NOMO-1 (cell line): ENCODE measurements around the gene UTP11.
"Not testable (repeated sequence)": the region's sequence is repeated elsewhere in the genome, so short reads cannot be mapped to it uniquely, and the experiment has no call there.

Experiments
- DNase-seq, 2 experiments: peaks; one replicate each; lab custom pipeline; 2025; ENCODE audit not compliant: unreplicated experiment in 2 of 2; lab: John Stamatoyannopoulos, UW

UTP11 gene

DNA sequence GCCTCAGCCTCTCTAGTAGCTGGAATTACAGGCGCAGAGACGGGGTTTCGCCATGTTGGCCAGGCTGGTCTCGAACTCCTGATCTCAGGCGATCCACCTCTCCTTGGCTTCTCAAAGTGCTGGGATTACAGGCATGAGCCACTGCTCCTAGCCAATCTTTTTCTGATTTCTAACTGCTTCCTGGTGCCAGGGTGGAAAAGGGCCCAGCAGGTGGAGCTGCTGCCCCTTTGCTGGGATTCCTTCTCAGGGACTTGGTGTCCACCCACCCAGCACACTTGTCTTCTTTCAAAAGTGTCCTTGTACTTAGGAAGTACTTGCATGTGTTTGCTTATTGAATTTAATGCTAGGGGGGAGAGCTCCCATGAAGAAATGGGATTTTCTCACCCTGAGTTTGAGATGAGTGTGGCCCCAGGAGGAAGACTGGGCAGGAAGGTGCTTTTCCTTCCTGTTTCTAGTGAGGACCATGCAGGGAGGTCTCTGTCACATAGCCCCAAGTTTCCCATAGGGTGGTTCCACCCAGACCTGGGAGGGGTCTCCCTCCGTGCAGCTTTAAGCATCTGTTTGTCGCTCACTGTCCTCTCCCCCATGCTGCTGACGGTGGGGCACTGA, 14.2 kb downstream of the UTP11 start:
- DNase-seq, result peak in 1 of 2 experiments; percentile 37

DNA sequence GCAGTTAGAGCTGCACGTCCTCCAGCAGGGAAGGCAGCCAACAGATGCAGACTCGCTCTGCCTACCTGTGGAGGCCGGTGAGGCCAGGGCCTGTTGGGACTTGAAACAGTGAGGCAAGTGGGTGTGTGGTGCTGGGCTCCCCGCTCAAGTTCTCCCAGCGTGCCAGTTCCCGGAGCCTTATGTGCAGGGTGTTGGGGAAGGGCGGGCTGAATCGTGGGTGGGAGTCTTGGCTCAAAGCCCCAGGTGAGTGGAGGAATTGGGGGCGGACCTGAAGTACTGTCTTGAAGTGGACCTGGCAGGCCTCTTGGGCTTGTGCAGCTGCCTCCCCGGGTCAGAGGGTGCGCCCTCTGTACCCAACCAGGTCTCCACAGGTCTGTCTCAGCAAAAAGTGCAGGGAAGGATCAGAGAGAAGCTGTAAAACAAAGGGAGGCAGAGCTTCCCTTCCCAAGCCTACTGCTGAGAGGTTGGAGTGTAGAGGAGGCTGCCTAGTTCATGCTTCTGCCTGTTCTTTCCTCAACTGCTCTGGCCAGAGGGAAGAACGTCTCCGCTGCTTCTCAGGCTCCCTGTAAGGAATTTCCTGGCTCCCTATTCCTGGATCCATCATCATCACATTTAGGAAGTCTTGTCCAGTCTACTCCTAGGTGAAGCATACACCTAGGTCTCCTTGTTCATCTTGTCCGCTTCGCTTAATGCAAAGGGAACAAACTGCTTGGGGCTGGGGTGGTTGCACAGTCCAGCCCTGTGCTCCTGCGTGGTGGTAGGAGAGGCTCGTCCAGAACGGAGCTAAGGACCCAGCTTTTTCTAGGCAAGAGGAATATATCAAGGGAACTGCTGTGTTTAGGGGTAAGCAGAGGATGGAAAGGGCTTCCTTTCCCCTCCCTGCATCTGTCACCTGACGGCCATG, 14.9 kb downstream of the UTP11 start:
- no peak for DNase-seq

DNA sequence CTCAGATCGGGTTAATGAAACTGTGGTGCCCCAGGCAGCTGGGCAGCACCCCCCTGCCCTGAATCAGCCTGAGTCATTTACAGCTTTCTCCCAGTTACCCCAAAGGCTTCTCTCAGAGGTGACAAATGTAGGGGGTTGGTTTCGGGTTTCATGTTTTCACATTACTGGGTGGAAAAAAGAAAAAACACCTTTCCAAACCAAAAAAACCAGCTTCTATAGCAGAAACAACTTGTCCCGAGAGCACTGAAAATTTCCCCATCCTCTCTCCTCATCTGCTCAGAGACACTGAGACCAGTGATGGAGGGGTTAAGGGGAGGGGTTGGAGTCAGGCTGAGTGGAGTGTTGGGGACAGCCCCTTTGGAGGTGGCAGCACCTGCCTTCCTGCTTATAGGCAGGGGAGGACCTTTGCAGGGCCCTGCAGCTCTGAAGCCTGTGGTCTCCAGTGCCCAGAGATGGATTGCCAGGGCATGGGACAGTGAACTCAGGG, 15.6 kb downstream of the UTP11 start:
- DNase-seq, result no peak

DNA sequence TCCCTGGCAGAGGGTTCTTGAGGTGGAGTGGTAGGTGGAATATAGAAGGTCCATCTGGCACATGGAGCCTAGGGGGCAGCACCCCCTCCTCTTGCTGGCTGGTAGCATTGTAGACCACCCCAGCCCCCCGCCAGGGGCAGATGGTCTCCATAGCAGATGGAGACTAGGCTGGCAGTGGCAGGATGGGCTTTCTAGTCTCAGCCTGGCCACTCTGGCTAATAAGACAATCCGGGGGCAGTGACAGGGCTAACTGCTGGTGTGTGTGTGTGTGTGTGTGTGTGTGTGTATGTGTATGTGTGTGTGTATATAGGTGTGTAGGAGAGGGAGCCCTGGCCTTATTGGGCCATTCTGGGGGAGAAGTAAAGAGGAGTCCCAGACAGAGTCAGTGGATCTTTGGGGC, 16.1 kb downstream of the UTP11 start:
- no peak for DNase-seq

DNA sequence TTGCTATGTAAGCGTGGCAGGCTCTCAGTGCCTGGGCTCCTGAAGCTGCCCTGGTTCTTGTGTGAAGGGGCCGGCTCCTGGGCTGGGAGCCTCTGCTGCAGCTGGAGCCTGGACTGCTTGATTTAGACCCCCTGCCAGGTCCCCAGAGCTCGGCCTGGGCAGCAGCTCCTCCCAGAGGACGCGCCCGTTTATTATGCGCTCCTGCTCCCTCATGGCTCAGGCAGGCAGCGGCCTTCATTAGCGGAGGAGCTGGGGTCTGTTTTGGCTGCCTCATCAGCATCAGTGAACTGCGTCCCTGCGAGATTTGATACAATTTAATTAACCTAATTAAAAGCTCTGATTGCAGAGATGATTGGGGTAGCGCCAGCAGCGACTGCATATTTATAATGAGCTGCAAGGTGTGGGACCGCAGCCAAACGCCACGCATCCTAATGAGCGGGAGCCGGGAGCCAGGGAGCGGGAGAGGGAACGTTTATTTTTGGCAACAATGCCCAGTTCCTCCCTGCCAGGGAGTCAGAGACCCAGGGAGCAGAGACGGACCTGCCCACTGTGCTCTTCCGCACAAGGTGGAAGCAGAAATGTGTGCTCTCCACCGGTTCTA, 16.6 kb downstream of the UTP11 start:
- no peak for DNase-seq

DNA sequence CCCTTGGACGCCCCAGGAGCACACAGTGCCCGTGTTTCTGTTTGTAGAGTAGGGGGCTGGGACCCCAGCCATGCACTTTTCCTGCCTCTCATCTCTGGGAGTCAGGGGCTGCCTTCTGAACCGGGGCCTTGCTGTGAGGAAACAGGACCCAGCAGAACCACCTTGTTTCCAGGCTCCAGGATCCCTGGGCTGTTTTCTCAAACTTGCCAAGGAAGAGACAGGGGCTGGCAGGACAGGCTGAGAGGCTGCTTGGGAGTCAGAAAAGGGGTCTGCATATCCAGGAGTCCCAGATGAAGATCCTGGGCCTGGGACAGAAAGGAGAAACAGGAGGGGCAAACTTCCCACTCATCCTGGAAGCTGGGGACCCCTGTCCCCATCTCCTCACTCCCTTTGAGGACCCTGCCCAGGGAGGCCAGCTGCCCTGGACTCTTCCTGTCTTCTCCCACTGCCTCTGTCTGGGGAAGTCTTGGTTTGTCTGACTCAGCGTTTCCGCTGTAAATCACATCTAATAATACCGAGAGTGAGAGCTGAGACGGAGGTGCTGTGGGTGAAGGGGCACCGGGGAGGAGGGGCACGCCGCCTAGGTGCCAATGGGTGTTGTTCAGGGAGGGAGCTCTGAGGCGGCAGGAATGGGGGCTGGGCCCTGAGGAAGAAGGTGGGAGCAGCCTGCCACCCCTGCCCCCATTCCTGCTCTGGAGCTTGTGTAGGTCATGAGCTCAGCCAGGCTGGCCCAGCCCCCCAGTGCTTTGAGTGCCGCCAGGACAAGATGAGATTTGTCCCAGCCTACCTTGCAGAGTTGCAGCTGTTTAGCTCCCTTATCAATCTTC, 17.4 kb downstream of the UTP11 start:
- DNase-seq, result peak; percentile 41 to 67

DNA sequence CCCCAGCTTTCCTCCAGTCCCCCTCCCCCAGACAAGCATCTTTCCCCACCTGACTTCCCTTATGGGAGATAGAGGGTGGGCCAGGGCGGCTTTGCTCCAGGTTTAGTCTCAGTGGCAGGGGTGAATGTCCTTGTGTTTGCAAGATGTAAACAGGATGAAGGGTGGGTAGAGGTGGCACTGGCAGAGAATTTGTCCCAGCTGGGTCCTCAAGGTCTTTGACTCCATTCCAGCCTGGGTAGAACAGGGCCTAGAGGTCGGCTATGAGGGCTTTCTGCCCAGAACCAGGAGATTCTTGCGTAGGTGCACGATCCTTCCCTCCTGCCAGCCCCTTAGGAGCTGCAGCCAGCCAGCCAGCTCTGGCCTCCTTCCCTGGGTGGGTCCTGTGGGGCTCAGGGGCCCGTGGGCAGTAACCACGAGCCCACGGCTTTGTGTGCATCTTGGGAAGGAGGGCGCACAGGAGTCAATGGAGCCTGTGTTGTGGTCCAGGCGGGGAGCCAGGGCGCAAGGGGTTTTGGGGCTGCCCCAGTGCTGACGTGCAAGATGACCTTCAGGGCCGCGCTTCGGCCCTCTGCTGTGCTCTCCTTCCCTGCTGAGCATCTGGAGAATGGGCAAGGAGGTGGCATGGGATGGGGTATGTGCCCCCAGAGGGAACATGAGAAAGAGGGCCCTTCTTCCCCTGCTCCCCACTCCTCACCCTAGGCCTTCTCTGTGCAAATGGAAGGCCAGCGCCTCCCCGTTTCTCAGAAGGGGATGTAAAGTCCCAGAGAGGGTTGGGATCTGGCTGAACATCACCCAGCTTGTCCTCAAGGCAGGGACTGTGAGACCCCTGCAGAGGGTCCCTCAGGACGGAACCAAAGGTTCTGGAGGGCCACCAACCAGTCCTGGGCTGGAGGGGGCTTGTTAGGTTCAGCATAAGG, 18.3 kb downstream of the UTP11 start:
- no peak for DNase-seq

DNA sequence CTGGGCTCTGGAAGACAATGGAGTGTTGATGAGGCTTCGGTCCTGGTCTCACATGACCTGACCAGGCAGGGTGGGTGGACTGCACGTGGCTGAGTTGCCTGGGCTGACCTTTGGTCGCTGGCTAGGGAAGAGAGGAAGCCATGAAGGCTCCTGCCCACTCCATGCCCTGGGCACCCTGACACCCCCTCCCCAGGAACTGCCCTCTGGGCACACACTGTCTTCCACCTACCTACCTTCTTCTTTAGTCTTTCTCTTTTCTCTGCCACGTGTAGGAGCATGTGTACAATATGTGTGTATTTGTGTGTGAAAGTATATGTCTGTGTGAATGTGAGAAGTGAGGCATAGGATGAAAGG, 19.0 kb downstream of the UTP11 start:
- DNase-seq, result no peak

DNA sequence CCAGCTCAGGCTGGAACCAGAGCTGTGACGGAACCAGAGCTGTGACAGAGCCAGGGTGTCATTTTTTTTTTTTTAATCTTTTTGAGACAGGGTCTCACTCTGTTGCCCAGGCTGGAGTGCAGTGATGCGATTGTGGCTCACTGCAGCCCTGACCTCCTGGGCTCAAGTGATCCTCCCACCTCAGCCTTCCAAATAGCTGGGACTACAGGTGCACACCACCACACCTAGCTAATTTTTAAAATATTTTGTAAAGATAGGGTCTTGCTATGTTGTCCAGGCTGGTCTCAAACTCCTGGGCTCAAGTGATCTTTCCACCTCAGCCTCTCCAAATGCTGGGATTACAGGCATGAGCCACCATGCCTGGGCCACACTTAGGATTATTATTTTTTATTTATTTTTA, 20.5 kb downstream of the UTP11 start:
- not testable (repeated sequence) for DNase-seq

DNA sequence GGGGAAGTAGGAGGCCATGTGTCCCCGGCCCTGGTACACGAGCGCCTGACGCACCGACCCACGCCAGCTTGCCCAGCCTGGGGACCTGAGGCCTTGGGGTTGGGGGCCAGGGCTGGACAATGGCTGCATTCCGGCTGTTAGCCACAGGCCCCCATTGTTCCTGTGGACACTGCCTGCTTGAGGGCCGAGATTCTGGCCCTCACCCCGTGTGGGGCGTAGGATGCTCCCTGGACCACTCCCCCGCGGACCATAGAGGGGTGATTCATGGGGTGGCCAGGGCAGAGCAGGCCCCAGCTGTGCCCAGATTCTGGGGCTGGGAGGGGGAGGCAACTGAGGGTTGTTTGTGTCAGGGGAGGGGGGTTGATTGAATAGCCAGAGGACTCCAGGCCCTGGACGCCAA, 22.3 kb downstream of the UTP11 start:
- DNase-seq, result no peak

DNA sequence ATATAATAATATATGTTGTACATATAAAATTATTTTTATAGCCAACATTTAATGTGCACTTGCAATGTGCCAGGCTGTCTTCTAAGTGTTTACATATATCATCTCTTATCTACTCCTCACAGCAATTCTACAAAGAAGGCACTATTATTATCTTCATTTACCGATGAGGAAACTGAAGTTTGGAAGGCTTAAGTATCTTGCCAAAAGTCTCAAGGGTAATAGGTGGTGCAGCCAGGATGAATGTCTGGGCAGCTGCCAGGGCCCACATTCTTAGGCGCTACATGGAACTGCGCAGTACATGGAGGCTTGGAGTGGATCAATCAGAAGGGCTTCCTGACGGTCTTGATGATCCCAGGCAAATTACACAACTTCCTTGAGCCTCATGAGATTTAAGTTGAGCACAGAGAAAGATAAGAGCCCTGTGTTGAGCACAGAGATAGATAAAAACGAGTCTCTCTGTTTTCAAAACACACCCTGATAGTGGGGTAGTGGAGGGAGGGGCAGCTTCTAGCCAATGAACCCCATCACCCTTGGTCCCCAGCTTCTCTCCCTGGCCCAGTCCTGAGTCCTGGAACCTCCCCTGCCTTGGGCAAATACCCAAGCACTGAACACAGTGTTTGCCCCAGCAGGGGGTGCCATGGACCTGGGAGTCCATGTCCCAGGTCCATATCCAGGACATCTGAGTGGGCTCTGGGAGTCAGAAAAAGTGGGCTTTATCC, 24.8 kb downstream of the UTP11 start:
- DNase-seq, result no peak

DNA sequence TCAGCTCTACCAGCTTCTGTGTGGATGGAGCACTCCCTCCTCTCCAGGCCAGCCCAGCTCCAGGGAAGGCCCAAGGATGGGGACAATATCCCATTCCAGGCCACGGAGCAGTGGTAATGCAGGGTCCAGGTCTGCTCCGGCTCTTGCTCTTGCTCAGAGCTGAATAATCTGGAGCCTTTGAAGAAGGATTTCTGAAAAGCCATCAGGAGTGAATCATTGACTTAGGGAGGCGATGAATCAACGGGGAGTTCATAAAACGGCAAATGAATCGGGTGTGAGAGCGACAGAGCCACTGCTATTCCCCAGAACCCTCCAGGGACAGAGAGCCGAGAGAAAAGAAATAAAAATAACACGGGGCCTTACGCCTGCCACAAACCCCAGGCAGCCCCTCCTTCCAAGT, 26.3 kb downstream of the UTP11 start:
- no peak for DNase-seq

DNA sequence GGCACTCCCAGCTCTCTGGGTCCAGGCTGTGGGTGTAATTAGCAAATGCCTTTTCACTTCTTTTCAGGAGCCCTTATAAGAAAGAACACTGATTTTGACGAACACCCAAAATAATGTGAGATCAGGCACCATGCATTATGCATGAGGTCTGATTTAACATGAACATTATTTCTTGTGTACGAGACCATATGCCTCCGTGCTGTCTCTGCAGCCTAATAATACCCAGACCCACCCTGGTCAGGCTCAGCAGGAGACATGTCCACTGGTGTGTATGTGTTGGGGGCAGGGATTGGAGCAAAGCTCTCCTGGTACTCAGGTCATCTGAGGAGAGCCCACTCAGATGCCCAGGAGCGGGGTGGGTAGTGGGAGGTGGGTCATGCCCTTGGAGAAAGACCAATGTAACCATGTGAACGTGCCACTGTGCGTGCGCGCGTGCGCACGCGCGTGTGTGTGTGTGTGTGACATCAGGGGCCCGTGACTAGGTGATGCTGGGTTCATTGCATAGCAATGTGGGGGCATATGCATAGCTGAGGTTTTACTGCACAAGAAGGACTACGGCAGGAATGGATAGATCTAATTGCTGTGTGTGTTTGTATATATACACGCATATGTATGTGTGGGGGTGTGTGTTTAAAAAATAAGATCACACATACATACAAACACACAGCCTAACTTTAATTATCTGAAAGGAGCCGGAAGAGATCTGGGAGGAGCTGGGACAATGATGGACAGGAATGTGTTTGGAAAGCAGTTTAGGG, 27.0 kb downstream of the UTP11 start:
- DNase-seq, result no peak

DNA sequence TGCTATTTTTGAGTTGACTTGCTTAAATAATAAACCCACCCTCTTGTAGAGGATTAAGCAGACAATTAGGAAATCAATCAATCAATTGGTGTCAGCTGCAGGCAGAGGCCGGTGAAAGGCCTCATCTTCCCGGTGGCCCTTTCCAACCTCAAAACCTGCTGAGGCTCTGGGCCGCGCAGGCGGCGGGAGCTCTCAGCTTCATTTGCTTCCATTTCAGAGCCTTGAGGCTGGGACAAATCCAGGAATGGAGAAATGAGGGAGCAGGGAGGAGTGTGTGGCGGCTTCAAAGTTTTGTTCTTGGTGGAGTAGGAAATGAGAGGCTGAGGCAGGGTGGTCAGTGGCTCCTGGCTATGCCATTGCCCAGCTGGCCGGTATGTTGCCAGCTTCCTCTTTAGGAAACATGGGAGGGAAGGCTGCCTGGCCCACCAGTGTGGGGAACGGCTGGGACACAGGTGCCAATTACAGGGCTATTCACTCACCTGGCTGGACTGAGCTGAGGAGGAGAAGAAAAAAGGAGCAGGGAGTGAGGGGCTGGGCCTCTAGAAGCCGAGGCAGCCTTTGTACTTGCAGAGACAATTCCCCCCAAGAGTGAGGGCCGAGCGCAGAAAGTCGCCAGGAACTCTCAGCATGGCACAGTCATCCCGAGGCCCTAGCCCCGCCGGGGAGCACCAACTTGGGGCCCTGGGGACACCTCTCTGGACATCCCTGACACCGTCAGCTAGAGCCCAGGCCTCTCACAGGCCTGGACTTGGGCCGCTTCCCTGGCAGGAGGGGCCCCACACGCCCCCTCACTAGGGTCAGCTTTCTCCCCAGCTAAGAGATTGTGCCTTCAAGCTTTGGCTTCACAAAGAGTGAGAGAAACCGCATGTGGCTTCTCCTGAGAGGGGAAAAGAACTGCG, 29.7 kb downstream of the UTP11 start:
- no peak for DNase-seq

DNA sequence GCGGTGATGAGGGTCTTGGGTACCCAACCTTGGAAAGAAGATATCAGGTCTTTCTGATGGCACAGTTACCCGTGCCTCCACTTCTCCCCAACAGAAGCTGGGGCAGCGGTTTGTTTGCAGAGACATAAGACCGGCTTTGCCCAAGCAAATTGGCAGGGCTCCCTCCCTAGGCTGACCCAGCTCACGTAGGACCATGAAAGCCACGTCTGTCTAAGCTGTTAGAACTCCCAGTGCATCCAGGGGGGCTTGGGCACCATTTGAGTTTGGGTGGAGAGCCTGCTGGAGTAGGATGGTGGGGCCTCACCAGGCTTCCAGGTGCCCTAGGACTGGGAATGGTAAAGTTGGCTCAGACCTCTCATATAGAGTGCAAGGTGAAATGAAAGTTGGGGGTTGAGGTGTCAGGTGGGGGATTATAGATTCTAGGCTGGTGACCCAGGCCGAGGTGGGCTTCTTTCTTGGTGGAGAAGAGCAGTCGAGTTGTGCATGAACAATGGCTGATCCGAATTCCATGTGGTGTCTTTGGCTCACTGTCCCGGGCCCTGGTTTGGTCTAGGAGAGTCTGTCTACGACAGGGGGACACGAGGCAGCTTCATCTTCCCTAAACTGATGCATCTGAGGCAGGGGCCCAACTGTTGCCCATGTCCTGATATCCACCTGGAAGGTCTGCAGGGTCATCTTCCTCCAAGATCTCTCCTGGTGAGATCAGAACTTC, 30.7 kb downstream of the UTP11 start:
- no peak for DNase-seq

DNA sequence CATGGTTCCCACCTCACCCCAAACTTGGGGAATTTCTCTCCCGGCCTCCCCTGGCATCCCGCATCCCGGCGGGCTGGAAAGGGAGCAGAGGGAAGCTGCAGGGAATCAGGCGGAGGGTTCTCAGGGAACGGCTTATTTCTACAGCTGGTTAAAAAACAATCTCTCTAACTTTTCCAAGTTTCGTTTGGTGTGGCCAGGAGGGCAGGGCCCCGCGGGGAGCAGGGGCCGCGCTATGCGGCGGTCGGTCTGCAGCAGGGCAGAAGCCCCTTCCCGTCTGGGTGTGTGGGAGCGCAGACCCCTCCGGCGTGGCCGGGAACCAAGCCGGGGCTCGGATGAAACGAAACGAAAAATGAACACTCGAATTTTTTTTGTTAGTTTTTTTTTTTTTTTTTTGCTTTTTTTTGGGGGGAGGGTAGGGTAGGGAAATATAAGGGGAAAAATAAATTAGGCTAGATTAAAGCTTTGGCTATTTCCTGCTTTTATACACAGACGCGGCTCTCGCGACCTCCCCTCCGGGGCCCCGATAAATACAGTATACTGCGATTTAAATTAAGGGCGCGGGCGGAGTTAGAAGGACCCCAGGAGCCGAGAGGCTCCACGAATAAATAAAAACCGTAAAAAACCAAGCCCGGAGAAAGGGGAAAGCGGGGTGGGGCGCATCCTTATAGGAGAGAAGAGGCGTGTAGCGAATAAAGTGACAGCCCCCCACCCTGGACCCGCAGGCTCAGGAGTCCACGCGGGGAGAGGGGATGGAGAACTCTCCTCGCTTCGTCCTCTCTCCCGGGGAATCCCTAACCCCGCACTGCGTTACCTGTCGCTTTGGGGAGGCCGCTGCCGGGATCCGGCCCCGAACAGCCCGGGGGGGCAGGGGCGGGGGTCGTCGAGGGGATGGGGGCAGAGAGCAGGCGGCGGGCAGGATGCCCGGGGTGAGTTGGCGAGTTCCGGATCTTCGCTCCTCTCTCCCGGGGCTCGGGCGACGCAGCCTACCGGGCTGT, 32.0 kb downstream of the UTP11 start:
- no peak for DNase-seq
